ENCODE results near the gene FANCC.

FANCC gene

DNA sequence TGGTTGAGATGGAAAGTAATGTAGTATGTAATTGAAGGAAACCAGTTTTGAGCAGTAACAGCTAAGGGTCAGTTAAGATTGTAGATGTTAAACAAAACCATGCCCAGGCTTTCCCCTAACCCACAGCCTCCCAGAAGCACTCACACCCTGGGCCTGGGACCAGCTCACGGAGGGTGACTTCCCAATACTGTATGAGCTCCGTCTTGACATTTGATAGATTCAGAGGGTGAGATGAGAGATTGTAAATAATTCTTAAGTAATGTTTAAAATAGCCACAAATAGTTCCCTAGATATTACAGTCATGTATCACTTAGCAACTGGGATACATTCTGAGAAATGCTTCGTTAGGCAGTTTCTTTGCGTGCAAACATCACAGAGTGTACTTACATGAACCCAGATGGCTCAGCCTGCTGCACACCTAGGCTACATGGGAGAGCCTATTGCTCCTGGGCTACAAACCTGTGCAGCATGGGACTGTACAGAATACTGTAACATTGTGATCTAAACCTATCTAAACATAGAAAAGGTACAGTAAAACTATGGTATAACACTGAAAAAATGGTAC, 140.7 kb downstream of the FANCC start:
- Histone ChIP-seq H3K27me3 (ENCODE audit: insufficient read depth, low read depth, severe bottlenecking) (no peaks in the 10 kb centered on the region), H3K4me3 (ENCODE audit: low read depth, low read length) (no peak overlapping the region), H3K9me3 (ENCODE audit: severe bottlenecking) (no peaks in the 10 kb centered on the region), H3K36me3 (no peaks in the 10 kb centered on the region), H3K27ac (no peak overlapping the region)
- TF ChIP-seq, protein P1, sequence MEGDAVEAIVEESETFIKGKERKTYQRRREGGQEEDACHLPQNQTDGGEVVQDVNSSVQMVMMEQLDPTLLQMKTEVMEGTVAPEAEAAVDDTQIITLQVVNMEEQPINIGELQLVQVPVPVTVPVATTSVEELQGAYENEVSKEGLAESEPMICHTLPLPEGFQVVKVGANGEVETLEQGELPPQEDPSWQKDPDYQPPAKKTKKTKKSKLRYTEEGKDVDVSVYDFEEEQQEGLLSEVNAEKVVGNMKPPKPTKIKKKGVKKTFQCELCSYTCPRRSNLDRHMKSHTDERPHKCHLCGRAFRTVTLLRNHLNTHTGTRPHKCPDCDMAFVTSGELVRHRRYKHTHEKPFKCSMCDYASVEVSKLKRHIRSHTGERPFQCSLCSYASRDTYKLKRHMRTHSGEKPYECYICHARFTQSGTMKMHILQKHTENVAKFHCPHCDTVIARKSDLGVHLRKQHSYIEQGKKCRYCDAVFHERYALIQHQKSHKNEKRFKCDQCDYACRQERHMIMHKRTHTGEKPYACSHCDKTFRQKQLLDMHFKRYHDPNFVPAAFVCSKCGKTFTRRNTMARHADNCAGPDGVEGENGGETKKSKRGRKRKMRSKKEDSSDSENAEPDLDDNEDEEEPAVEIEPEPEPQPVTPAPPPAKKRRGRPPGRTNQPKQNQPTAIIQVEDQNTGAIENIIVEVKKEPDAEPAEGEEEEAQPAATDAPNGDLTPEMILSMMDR (IDR thresholded peaks at IDR 0.05; ENCODE audit: low read depth, low read length): no peak
- DNase-seq: no peak

DNA sequence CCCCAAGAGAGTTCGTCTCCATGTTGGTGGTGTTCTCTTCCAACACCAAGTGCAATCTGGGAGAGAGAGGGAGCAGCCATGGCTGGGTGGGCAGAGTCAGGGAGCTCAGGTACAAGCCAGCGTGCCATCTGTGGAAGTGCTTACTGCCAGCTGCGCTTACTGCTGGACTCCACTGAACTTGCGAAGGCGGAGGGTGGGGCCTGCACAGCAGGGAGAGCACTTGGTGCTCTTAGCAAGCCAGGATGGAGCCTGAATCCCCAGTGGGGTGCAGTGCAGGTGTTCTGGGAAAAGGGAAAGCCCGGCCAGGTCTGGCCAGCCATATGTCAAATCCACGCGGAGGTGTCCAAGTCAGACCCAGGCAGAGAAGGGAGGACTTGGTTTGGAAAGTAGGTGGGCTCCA, 142.0 kb downstream of the FANCC start:
- Histone ChIP-seq H3K36me3 (peaks cover 4% of the 10 kb centered on the region), H3K27me3 (ENCODE audit: insufficient read depth, low read depth, severe bottlenecking) (no peaks in the 10 kb centered on the region), H3K4me3 (ENCODE audit: low read depth, low read length) (no peak overlapping the region), H3K9me3 (ENCODE audit: severe bottlenecking) (no peaks in the 10 kb centered on the region), H3K27ac (no peak overlapping the region)
- TF ChIP-seq, protein P1 (IDR thresholded peaks at IDR 0.05; ENCODE audit: low read depth, low read length): no peak
- peak; percentile 26 for DNase-seq

DNA sequence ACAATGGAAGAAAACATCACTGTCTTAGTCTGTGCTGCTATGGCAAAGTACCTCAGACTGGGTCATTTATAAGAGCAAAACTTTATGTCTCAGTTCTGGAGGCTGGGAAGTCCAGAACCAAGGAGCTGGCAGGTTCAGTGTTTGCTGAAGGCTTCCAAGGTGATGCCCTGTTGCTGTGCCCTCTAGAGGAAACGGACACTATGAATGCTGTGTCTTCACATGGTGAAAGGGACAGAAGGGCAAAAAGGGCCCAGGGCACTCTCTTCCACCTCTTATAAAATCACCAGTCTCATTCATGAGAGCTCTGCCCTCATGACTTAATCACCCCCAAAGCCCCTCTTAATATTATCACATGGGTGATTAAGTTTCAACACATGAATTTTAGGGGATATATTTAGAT, 143.5 kb downstream of the FANCC start:
- no peak overlapping the region for H3K27ac ChIP-seq
- TF ChIP-seq, protein P1 (IDR thresholded peaks at IDR 0.05; ENCODE audit: low read depth, low read length): peak; percentile 8; the same call in 1 of the 2 replicates
- H3K4me3 ChIP-seq (ENCODE audit: low read depth, low read length): no peak overlapping the region
- H3K36me3 ChIP-seq: peaks cover 5% of the 10 kb centered on the region
- H3K27me3 ChIP-seq (ENCODE audit: insufficient read depth, low read depth, severe bottlenecking): no peaks in the 10 kb centered on the region
- H3K9me3 ChIP-seq (ENCODE audit: severe bottlenecking): no peaks in the 10 kb centered on the region
- DNase-seq: no peak

DNA sequence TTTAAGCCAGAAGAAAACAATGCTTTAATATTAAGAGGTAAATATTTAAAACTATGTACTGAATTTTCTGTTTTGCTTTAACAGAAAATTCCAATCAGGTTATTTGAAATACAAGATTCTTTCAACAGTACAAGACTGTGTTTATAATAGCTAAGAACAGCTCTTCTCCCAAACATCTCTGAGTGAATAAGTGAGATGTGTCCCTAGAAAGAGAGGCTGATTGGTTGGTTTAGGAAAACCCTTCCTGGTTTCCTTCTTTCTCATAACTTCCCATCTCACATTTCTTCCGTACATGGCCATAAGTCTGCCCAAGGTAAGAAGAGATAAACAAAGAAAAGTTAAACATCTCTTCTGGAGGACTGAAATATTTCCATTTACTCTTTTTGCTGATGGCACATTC, 145.9 kb downstream of the FANCC start:
- DNase-seq: no peak
- Histone ChIP-seq H3K27me3 (ENCODE audit: insufficient read depth, low read depth, severe bottlenecking) (no peaks in the 10 kb centered on the region), H3K36me3 (peaks cover 5% of the 10 kb centered on the region), H3K9me3 (ENCODE audit: severe bottlenecking) (no peaks in the 10 kb centered on the region), H3K4me3 (ENCODE audit: low read depth, low read length) (no peak overlapping the region), H3K27ac (no peak overlapping the region)
- TF ChIP-seq, protein P1 (IDR thresholded peaks at IDR 0.05; ENCODE audit: low read depth, low read length): no peak

DNA sequence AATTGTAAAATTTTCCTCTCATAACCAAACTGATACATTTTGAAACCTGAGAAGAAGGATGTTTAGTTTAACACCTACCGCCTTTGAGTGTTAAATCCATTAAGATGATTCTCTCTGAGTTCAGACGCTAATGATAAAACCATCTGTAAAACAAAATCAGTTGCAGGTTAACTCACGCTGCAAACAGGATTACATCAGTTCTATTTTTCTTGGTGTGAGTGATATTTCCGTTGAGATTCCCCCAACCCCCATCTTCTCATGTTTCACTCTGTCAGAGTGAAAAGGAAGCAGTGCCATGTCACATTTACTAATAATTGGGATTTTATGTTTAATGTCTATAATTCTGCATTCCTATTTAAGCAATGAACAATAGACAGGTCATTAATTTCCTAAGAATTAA, 146.5 kb downstream of the FANCC start:
- H3K27ac ChIP-seq: no peak overlapping the region
- TF ChIP-seq, protein P1 (IDR thresholded peaks at IDR 0.05; ENCODE audit: low read depth, low read length): no peak
- H3K9me3 ChIP-seq (ENCODE audit: severe bottlenecking): no peaks in the 10 kb centered on the region
- H3K27me3 ChIP-seq (ENCODE audit: insufficient read depth, low read depth, severe bottlenecking): no peaks in the 10 kb centered on the region
- DNase-seq: no peak
- H3K36me3 ChIP-seq: peaks cover 5% of the 10 kb centered on the region
- no peak overlapping the region for H3K4me3 ChIP-seq (ENCODE audit: low read depth, low read length)

DNA sequence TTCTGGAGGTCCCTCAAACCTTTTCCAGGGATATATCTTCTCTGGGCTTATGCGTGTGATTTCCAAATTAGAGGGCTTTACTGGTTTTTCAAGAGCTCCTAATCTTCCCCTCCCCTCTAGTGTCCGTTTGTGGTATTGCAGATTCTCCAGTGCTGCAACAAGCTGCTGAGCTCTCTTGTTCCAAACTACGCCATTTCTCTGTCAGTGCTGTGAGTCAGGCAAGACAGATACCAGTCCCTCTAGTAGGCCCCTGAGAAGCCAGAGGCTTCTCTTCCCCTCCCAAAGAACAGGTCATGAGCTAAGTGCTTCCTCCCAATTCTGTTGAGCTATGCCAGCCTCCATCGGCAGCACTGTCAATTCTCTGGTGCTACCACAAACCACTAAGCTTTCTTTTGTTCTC, 149.5 kb downstream of the FANCC start:
- peak; percentile 81 for DNase-seq
- Histone ChIP-seq H3K4me3 (ENCODE audit: low read depth, low read length) (no peak overlapping the region), H3K27ac (no peak overlapping the region), H3K9me3 (ENCODE audit: severe bottlenecking) (peaks cover 4% of the 10 kb centered on the region), H3K27me3 (ENCODE audit: insufficient read depth, low read depth, severe bottlenecking) (no peaks in the 10 kb centered on the region), H3K36me3 (peaks cover 5% of the 10 kb centered on the region)
- TF ChIP-seq, protein P1 (IDR thresholded peaks at IDR 0.05; ENCODE audit: low read depth, low read length): peak; percentile 86

Measured in WERI-Rb-1 (cell line).